HG03097 (cell line): ENCODE results near the gene GPRIN2.
A peak's percentile ranks its signal among the peaks of the same experiment; 100 is the strongest.
"Not testable (repeated sequence)": the region's sequence is repeated elsewhere in the genome, so short reads cannot be mapped to it uniquely, and the experiment has no call there.

Source experiments
- ATAC-seq: cut with Tn5 transposase; IDR thresholded peaks from one replicate; pipeline ENCODE4 v1.9.1; 2021; ENCODE audit not compliant: unreplicated experiment, low FRiP score

Gene GPRIN2

DNA sequence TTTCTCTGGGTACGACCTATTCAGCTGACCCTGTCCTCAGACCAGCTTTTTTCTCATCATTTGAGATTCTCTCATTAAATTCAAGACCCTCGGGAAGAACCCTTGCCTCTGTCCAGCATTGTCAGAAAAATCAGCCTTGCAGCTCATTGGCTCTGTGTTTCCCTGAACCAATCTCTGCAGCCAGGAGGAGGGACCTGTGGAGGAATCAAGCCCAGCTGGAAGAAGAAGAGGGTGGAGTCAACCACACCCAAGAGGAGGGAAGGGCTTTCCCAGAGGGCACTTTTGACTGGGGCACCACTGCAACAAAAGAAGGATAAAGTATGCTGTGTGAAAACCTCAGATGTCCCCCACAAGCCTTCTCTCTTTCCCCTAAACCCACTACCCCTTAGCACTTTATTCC lies 14.2 kb upstream of the GPRIN2 start:
- not testable (repeated sequence) for ATAC-seq

DNA sequence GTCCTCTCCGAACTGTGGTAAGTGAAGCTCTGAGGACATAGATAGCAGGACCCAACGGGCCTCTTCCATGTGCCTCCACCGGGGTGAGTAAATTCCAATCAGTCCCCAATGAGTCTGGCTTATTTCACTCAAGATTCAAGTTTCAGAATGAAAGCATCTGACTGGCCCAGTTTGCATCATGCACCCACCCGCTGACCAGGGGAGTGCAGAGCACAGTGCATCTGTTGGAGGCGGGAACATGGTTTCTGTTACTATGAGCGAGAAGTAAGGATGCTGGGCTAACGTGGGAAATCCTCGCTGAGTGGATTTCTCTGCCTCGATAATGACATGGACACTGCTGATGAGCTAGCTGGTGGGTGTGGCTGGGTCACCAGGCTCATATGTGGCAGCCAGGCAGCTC lies 10.7 kb upstream of the GPRIN2 start:
- not testable (repeated sequence) for ATAC-seq

DNA sequence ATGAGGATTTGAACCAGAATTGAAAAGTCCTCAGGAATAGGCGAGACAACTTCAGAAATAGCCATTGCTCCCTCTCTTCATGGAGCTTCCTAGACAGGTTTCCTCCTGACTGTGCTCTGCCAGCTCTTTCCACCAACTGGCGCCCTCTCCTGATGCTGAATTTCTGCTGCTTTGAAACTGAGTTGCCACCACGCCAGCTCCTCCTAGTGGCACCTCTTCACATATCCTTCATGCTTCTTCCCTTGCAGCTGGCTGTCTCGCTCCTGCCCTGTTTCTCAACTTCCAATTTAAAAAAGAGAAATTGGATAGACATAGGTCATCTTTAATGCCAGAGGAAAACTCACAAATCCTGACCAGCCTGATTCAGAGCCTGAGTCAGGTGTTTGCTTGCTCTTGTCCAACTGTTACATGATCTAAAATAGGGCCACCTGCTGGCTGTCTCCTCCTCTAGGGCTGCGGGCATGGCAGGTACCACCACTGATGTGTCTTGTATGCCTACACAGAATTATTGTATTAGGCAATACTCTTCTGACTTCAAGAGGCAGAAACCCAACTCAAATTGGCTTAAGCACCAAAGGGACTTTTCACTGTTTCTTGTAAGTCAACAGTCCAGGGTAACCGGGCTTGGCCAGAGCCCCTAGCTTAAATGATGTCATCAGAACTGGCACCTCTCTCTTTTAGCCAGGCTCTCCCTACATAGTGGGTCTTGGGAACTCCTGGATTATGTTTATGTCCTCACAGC lies 9.3 kb upstream of the GPRIN2 start:
- ATAC-seq: peak; percentile 69

DNA sequence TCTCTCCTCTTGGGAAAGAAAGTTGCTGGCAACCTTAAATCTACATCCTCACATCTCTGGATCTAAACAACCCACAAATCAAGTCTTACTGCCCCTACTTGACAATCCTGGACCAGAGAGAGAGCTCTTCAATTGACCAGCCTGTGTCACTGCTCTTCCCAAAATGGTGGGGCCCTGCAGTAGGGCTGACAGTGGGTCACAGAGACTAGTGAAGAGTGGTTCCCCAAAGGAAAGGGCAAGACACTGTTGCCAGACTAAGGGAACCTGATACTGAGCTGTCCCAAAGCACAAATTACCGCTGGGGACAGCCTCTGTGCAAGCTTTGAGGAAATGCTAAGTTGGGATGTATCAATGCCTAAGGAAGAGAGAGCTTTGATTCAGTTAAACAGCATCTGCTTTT lies 4.5 kb upstream of the GPRIN2 start:
- no peak for ATAC-seq

DNA sequence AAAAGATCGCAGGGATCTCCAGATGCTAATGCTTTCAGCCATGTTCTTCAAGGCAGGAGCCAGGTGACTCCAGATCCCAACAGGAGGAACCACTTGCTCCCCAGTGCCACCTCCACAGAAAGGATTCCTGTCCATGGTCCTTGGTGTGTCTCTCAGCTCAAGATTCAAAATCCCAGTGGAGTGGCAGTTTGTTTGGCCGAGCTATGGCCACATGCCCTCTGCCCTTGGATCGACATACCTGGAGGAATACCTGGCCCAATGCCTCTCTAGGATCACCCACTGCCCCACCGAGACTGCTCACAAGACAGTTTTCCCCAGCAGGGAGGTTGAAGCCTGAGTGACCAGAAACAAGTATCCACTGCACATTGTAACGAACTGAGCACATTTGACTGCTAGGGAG lies 3.9 kb upstream of the GPRIN2 start:
- no peak for ATAC-seq

DNA sequence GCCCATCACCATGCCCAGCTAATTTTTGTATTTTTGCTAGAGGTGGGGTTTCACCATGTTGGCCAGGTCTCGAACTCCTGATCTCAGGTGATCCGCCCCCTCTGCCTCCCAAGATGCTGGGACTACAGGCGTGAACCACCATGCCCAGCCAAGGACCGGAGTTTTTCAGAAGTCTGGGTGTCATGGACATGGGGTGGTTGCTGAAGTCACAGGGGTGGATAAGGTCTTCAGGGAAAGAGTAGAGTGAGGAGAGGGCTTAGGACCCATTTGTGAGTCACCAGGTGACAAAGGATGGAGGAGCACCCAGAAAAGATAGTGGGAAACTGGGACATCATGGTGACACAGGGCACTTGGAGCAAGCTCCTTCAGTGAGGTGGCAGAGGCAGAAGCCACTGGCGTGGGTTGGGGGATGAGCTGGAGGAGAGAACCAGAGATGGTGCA lies 2.8 kb upstream of the GPRIN2 start:
- ATAC-seq: no peak

DNA sequence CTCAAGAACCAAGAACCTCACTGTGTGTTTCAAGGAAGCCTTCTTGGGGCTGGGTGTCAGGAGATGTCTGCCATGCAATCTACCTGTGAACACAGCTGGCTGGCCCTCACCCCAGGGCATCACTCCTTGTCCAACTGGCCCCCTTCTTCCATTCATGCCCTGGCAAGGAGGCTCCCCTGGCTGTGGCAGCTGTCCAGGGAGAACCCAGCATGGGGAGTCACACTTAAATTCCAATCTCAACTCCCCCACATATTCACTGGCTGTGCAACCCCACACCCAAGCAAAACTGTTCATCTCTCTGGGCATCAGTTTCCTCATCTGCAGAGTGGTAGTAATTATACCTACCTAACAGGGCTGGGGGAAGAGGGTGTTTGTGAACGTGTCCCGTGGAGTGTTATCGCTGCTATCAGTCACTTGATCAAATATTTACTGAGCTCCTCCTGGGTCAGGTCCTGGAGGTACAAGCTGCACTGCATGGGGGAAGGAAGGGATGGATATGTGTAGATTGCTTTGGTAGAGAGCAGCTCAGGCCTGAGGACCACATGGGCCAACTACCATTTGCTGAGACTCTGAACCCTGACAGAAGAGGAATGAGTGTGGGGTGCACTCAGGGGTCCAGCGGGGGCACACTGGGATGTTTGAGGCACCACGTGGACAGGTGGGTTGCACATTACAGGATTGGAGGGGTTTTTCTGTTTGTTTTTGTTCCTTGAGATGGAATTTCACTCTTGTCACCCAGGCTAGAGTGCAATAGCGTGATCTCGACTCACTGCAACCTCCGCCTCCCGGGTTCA lies 2.1 kb upstream of the GPRIN2 start:
- ATAC-seq: no peak

DNA sequence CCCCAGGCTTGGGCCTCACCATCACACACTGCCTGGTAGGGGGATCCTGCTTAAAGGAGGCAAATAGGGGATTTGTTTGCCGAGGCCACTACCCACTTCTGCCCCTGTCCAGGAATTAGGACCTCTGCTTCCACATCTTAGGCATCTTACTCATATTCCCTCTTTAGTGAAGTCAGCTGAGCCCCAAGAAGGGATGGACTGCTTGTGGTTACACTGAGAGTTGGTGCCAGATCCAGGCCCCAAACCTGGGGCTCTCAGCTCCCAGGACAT lies 1.6 kb upstream of the GPRIN2 start:
- ATAC-seq: no peak

DNA sequence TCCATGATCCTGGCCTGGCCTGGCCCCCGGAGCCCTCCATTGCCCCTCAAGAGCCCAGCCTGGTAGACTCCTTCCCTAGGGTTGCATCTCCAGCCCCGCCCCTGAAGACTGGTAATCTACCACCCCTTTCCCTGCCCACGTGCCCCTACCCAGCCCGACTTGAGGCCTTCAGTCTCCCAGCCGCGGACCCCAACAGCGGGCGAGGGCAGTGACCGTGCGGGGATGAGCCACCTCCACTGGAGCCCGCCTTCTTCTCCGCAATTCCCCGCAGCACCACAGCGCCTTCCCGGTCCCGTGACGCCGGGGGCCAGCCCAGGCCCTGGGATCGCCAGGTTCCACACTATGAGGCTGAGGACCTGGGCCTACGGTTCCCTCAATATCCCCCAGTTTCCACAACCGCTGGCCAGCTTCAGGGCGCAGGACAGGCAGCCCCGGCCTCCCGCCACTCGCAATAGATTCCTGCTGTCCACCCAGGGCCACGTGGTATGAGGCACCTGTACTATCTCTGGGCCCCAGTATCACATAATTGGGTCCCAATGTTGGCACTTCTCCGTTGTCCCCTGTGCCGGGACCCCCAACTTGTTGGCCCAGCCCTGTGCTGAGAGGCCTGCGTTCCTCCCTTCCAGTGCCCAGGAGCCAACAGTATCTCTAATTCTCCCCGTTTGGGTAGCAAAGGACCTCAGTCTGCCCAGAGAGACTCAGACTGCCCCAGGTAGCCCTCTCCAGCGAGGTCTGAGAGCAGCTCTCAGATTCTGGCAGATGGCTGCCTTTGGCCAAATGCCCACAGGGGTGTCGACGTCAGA lies 1.1 kb upstream of the GPRIN2 start:
- no peak for ATAC-seq

DNA sequence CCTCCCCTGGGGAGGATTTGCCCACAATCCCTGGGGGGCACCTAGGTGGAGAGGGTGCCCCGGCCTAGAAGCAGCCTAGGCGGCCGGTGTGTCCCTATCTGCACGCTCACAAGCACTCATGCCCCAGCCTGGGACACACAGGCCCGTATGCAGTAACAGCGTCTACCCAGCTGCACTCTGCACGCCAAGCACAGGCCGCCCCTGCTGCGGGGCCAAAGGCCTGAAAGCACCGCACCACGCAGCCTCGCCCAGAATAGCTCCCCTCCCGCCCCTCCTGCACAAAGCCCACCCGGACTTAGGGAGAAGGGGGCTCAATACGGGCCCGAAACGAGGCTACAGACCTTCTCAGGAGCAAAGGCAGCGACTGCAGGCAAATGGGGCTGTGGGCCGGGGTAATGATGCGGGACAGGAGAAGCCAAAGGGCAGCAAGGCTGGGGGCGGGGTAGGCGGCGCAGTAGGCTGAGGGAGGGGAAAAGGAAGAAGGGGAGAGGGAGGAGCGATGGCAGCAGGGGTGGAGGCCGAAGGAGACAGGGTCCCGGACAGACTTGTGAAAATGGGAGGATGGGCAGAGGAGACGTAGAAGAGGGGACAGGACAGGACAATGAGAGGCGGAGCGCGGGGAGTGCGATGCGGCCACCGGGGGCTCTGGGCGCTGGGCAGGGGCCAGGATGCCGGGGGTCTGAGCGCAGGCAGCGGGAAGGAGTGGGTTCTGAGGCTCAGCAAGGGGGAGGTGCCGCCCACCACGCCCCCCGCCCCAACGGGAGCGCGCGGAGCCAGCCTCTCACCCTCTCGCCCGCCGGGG lies 544 bp downstream of the GPRIN2 start:
- no peak for ATAC-seq

DNA sequence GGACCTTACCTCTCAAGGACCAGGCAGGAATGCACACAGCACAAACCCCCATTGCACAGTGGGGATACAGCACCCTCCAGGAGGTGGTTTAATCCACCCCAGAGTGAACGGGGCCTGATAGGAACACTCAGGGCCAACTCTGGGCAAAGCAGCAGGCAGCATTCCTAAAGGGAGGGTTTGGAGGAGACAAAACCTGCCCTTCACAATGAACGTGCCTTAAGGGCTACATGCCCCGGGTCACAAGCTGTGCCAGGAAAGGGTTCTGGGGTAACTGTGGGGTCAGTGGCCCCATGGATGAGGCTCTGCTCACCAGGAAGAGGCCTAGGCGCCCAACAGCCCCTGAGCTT lies 1.1 kb downstream of the GPRIN2 start:
- ATAC-seq: no peak

DNA sequence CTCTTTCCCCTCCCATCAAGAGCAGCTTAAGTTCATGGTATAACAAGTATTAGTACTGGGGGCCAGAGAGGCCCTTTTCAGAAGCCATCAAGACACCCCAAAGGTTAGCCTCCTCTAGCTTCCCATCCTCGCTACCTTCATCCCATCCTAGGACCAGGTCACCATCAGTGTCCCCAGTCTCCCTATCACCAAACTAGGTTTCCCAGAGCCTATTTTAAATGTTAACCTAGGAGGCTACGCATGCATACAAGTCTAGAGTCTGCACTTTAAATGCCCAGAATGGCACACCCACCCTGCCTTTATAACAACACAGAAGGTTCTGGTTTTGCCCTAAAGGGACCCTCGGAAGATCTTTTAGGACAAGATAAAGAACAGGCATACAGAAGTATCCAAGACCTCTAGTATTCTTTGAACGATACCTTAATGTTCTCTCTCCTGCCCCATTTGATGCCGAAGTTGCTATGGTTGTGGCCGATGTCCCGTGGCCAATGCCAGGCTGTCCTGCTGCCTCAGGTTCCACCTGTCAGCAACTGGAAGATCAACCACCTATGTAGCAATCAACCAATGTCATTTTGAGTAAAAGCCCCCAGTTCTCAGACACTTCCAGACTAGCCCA lies 2.2 kb downstream of the GPRIN2 start:
- no peak for ATAC-seq

DNA sequence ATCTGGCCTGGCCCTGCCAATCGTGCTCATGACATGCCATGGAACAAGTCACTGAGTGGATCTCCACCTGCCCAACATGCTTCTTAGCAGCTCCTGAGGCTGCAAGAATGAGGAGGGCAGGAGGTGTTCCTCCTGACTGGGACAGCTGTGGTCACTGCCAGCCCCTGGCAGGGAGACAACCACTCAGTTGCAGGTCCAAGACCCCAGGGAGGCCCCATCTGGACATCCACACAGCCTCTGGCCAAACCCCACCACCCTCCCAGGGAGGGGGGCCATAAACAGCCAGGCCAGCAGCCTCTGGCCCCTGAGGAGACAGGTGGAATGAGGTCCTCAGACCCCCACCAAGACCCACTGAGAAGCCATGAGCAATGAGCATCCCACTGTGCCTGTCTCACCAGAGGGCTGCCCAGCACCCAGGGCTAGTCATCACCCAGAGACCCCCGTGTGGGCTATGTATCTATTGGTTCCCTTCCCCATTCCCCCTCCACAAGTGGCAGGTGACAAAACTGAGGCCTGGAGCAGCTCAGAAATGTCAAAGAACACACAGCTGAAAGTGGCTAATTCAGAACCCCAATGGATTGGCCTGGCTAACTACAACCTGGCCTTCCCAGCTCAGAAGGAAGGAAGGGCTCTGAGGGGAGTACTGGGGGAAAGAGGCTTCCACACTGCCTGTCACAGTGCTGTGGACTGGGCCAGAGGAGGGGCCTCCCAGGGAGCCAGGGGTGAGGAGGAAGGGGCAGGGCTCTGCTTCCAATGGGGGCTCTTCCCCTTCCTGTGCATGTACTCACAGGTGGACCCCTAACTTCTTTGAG lies 3.0 kb downstream of the GPRIN2 start:
- no peak for ATAC-seq

DNA sequence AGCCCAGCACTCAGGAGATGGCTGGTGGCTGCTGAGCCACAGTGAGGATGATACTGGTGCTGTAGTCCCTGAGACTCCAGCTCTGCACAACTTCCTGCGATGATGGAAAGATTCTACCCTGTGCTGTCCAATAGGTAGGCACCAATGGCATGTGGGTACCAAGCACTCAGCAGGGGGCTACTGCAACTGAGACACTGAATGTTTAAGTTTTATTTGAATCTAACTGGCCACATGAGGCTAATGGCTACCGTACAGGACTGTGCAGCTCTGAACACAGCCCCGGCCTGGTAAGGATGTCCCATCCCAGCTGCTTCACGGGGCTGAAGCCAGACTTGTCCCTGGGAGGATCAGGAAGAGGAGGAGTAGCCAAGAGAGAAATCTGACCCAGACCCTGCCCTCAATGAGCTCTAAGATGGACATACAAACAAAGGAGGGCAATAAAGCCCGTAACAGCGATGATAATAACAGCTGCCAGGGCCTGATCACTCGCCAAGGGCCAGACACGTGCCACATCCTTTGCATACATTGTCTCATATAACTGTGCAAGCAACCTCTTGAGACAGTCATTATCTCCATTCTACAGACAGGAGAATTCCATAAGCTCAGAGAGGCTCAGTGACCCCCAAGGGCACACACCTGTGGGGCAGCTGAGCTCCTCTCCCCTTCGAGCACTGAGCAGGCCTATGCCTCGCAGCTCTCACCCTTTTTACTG lies 3.8 kb downstream of the GPRIN2 start:
- no peak for ATAC-seq

DNA sequence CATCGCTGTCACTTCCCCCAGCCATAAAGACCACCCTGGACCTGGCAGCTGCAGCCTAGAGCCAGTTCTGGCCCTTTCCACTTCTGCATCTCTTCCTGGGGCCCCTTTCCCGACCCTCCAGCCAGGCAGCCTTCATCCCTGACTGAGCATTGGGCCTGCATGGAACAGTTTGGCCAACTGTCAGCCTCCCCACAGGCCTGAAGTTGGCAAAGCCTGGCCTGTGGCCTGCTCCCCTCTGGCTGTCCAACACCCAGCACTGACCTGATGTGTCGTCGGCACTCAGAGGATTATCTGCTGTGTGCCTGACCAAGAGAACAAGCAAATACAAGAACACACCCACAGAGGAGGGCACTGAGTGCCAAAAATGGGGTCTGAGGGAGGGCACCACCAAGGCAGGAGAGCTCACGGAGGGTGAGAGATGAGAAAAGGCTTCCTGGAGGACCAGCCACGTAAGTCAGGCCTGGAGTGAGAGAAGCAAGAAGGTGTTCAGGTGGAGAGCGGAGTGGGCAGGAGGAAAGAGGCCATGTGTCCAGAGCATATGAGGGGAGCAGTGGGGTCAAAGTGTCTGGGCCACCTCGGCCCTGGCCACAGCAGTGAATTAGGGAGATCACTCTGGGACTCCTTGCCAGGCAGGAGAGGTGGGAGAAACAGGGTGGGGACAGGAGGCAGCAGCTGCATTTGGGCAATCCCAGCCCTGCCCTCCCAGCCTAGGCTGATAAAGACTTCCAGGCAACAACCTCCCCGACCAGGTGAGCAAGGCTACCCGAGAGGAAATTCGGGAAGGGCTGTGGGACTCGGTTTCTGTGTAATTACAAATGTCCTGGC lies 4.5 kb downstream of the GPRIN2 start:
- no peak for ATAC-seq

DNA sequence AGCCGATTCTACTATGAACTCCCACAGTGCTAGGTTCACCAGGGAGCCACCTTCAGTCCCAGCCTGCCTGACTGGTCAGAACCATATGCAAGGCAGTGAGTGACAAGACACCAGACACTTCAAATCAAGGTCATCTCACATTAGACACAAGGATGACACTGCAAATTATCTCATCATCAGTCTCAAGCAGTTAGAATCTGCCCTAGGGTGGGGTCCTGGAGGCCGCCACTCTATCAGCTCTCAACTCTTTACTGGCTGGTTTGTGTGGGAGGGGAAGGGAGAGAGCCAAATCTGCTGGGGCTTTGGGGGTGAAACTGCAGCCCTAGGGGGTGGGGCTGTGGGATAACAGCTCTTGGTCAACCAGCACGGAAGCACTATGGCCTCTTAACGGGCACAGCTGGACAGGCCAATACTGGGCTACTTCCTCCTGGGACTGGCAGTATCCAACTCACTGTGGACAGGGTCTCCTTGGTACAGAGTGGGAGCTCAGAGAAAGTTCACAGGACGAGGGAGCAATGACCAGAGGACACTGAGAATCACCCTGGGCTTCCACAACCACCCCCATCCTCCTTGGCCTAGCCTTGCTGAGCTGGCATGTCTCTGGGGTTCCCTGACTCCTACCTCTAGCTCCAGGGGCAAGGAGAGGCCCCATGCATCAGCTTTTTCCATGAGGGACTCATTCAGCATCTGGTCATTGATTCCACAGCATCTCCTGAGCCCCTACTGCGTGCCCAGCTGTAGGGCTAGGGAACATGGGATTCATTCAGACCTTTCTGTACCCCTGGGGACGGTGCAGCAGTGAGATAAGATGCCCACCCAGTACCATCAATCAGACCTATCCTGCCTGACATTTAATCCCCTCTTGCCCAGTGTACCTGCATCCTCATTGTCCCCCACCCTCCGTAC lies 5.4 kb downstream of the GPRIN2 start:
- ATAC-seq: no peak
